Measurements from ENCODE around the gene RFLNA.
"Not testable (repeated sequence)": the region's sequence is repeated elsewhere in the genome, so short reads cannot be mapped to it uniquely, and the experiment has no call there.

RFLNA gene

DNA sequence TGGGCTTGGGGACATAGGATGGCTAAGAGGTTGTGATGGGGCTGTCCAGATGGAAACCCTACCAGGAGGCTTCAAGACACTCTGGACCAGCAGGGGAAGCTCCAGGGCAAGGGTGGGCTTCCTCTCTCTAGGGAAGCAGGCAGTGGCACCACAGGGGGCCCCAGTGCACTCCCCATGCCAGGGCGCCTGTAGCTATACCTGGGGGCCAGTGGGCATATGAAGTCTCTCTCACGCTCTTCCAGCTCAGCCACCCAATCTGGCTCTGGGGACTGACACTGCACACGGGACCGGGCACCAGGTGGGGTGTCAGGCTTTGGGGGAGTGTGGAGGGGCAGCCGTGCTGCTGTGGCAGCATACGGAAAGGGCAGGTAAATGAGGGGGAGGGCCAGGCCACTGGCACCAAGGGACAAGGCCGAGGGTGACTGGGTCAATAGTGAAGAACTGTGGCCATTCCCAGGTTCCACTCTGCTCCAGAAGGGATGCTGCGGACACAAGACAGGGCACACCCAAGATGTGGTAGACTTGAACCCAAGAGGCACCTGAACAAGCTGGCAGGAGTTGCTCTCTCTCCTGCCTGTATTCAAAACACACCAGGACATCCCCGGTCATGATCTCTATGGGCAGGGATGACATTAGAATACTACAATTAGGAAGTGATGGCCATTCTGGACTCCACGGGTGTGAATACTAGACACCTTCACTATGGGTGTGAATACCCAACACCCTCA, 27.5 kb downstream of the RFLNA start:
- Histone ChIP-seq H3F3A (ENCODE audit: low read depth) (no peaks in the 10 kb centered on the region), H3K36me3 (ENCODE audit: insufficient read depth, low read length) (peaks cover 11% of the 10 kb centered on the region; the same call in 1 of the 2 replicates), H3K9me2 (replicated peaks; ENCODE audit: low read depth, low read length) (no peaks in the 10 kb centered on the region), H3K27me3 (ENCODE audit: insufficient read depth, low read length, poor library complexity, severe bottlenecking) (no peaks in the 10 kb centered on the region), H3K9me3 (ENCODE audit: insufficient read depth, low read depth, low read length) (peaks cover 10% of the 10 kb centered on the region; the same call in 1 of the 2 replicates), H3K9ac (ENCODE audit: low read depth, low read length, poor library complexity, severe bottlenecking) (no peak overlapping the region), H3K4me2 (ENCODE audit: low read depth, low read length, poor library complexity, severe bottlenecking) (no peak overlapping the region), H3K79me2 (ENCODE audit: insufficient read depth, low read length) (no peaks in the 10 kb centered on the region), H2AFZ (ENCODE audit: low read length) (no peak overlapping the region), H3K4me3 (ENCODE audit: low read length, poor library complexity, severe bottlenecking) (no peak overlapping the region), H3K4me1 (ENCODE audit: insufficient read depth, low read length, poor library complexity, severe bottlenecking) (no peaks in the 10 kb centered on the region), H4K20me1 (ENCODE audit: insufficient read depth, low read length, poor library complexity, severe bottlenecking) (no peaks in the 10 kb centered on the region)
- TF ChIP-seq EZH2phosphoT487 (IDR thresholded peaks at IDR 0.05; ENCODE audit: borderline replicate concordance) = no peak
- TF ChIP-seq, protein P1, sequence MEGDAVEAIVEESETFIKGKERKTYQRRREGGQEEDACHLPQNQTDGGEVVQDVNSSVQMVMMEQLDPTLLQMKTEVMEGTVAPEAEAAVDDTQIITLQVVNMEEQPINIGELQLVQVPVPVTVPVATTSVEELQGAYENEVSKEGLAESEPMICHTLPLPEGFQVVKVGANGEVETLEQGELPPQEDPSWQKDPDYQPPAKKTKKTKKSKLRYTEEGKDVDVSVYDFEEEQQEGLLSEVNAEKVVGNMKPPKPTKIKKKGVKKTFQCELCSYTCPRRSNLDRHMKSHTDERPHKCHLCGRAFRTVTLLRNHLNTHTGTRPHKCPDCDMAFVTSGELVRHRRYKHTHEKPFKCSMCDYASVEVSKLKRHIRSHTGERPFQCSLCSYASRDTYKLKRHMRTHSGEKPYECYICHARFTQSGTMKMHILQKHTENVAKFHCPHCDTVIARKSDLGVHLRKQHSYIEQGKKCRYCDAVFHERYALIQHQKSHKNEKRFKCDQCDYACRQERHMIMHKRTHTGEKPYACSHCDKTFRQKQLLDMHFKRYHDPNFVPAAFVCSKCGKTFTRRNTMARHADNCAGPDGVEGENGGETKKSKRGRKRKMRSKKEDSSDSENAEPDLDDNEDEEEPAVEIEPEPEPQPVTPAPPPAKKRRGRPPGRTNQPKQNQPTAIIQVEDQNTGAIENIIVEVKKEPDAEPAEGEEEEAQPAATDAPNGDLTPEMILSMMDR (conservative IDR thresholded peaks at IDR 0.05; ENCODE audit: low read length) = no peak

DNA sequence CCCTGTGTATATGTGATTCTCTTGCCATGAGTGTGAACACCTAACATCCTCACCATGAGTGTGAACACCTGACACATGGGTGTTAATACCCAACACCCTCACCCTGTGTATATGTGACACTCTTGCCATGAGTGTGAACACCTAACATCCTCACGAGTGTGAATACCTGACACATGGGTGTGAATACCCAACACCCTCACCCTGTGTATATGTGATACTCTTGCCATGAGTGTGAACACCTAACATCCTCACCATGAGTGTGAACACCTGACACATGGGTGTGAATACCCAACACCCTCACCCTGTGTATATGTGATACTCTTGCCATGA, 28.1 kb downstream of the RFLNA start:
- not testable (repeated sequence) for H3K4me2 ChIP-seq (ENCODE audit: low read depth, low read length, poor library complexity, severe bottlenecking); H3K9me2 ChIP-seq (replicated peaks; ENCODE audit: low read depth, low read length); H2AFZ ChIP-seq (ENCODE audit: low read length); H3K4me3 ChIP-seq (ENCODE audit: low read length, poor library complexity, severe bottlenecking); H3K27me3 ChIP-seq (ENCODE audit: insufficient read depth, low read length, poor library complexity, severe bottlenecking); H3F3A ChIP-seq (ENCODE audit: low read depth); H4K20me1 ChIP-seq (ENCODE audit: insufficient read depth, low read length, poor library complexity, severe bottlenecking); H3K9me3 ChIP-seq (ENCODE audit: insufficient read depth, low read depth, low read length); H3K9ac ChIP-seq (ENCODE audit: low read depth, low read length, poor library complexity, severe bottlenecking); H3K79me2 ChIP-seq (ENCODE audit: insufficient read depth, low read length); H3K4me1 ChIP-seq (ENCODE audit: insufficient read depth, low read length, poor library complexity, severe bottlenecking)
- peaks cover 11% of the 10 kb centered on the region; the same call in 1 of the 2 replicates for H3K36me3 ChIP-seq (ENCODE audit: insufficient read depth, low read length)

- TF ChIP-seq EZH2phosphoT487 (IDR thresholded peaks at IDR 0.05; ENCODE audit: borderline replicate concordance) = no peak
- H3K79me2 ChIP-seq (ENCODE audit: insufficient read depth, low read length) = no peaks in the 10 kb centered on the region
- peaks cover 10% of the 10 kb centered on the region; the same call in 1 of the 2 replicates for H3K9me3 ChIP-seq (ENCODE audit: insufficient read depth, low read depth, low read length)
- no peaks in the 10 kb centered on the region for H3F3A ChIP-seq (ENCODE audit: low read depth)
- H3K9ac ChIP-seq (ENCODE audit: low read depth, low read length, poor library complexity, severe bottlenecking) = no peak overlapping the region
- H3K4me2 ChIP-seq (ENCODE audit: low read depth, low read length, poor library complexity, severe bottlenecking) = no peak overlapping the region
- no peaks in the 10 kb centered on the region for H3K4me1 ChIP-seq (ENCODE audit: insufficient read depth, low read length, poor library complexity, severe bottlenecking)
- H4K20me1 ChIP-seq (ENCODE audit: insufficient read depth, low read length, poor library complexity, severe bottlenecking) = no peaks in the 10 kb centered on the region
- no peak overlapping the region for H3K4me3 ChIP-seq (ENCODE audit: low read length, poor library complexity, severe bottlenecking)
- no peak overlapping the region for H2AFZ ChIP-seq (ENCODE audit: low read length)
- H3K36me3 ChIP-seq (ENCODE audit: insufficient read depth, low read length) = peaks cover 11% of the 10 kb centered on the region; the same call in 1 of the 2 replicates
- no peaks in the 10 kb centered on the region for H3K9me2 ChIP-seq (replicated peaks; ENCODE audit: low read depth, low read length)
- no peaks in the 10 kb centered on the region for H3K27me3 ChIP-seq (ENCODE audit: insufficient read depth, low read length, poor library complexity, severe bottlenecking)
Observed at GRCh38 chr12:124323771-124324530, 29.1 kb downstream of the RFLNA start.

- Histone ChIP-seq H3K9ac (ENCODE audit: low read depth, low read length, poor library complexity, severe bottlenecking) (no peak overlapping the region), H3K4me3 (ENCODE audit: low read length, poor library complexity, severe bottlenecking) (no peak overlapping the region), H3K79me2 (ENCODE audit: insufficient read depth, low read length) (no peaks in the 10 kb centered on the region), H3F3A (ENCODE audit: low read depth) (no peaks in the 10 kb centered on the region), H4K20me1 (ENCODE audit: insufficient read depth, low read length, poor library complexity, severe bottlenecking) (no peaks in the 10 kb centered on the region), H3K4me1 (ENCODE audit: insufficient read depth, low read length, poor library complexity, severe bottlenecking) (no peaks in the 10 kb centered on the region), H3K4me2 (ENCODE audit: low read depth, low read length, poor library complexity, severe bottlenecking) (no peak overlapping the region), H3K27me3 (ENCODE audit: insufficient read depth, low read length, poor library complexity, severe bottlenecking) (no peaks in the 10 kb centered on the region), H3K9me2 (replicated peaks; ENCODE audit: low read depth, low read length) (no peaks in the 10 kb centered on the region), H3K36me3 (ENCODE audit: insufficient read depth, low read length) (peaks cover 11% of the 10 kb centered on the region; the same call in 1 of the 2 replicates), H2AFZ (ENCODE audit: low read length) (no peak overlapping the region), H3K9me3 (ENCODE audit: insufficient read depth, low read depth, low read length) (peaks cover 10% of the 10 kb centered on the region; the same call in 1 of the 2 replicates)
- TF ChIP-seq, protein P1 (conservative IDR thresholded peaks at IDR 0.05; ENCODE audit: low read length) = no peak
- TF ChIP-seq EZH2phosphoT487 (IDR thresholded peaks at IDR 0.05; ENCODE audit: borderline replicate concordance) = no peak
Observed at GRCh38 chr12:124324803-124325705, 30.2 kb downstream of the RFLNA start.
